HFF-Myc (cell line): ENCODE data around the gene TMEM208.
A peak's percentile ranks its signal among the peaks of the same experiment; 100 is the strongest.

ENCODE experiments used
- DNase-seq: peaks from one replicate; pipeline ENCODE4 v3.0.0-alpha.2; 2011; ENCODE audit warnings: low read depth; ENCODE audit errors: extremely low read depth
- H3K4me3 ChIP-seq: replicated peaks from 2 replicates; pipeline ENCODE4 v1.5.1; 2011; ENCODE audit warnings: low read depth, mild to moderate bottlenecking, control low read depth, low read length
- TF ChIP-seq, protein P1 (sequence below): IDR thresholded peaks from 2 replicates; pipeline ENCODE4 v1.5.1; 2012; ENCODE audit warnings: mild to moderate bottlenecking, low read depth, low read length, control low read depth; ENCODE audit errors: missing control alignments

TMEM208 gene

DNA sequence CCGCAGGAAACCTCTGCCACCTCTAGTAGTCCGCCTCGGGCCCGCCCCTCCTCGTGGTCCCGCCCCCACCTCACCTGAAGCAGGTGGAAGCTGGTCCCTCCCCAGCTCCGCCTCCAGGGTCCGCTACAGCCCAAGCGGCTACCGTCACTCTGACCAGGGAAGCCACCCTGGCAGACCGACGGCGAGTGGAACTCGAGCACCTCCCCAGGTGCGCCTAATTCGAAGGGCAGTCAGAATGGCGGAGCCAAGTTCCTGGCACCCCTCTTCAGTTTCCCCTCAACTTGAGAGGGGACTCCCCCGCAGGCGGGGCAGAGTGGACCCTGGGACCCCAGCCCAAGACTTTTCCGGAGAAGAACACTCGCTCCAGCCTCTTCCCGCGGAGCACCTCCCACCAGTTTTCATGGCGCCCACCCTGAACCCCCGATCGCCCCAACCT is 19.8 kb downstream of the TMEM208 start:
- TF ChIP-seq, protein P1, sequence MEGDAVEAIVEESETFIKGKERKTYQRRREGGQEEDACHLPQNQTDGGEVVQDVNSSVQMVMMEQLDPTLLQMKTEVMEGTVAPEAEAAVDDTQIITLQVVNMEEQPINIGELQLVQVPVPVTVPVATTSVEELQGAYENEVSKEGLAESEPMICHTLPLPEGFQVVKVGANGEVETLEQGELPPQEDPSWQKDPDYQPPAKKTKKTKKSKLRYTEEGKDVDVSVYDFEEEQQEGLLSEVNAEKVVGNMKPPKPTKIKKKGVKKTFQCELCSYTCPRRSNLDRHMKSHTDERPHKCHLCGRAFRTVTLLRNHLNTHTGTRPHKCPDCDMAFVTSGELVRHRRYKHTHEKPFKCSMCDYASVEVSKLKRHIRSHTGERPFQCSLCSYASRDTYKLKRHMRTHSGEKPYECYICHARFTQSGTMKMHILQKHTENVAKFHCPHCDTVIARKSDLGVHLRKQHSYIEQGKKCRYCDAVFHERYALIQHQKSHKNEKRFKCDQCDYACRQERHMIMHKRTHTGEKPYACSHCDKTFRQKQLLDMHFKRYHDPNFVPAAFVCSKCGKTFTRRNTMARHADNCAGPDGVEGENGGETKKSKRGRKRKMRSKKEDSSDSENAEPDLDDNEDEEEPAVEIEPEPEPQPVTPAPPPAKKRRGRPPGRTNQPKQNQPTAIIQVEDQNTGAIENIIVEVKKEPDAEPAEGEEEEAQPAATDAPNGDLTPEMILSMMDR, result no peak
- DNase-seq, result no peak
- peak overlapping the region; percentile 72 for H3K4me3 ChIP-seq

- DNase-seq, result peak; percentile 77
- peak within 1 kb of the TSS; percentile 72 for H3K4me3 ChIP-seq
- TF ChIP-seq, protein P1, result no peak
These were observed 20.5 kb downstream of the TMEM208 start, which contains the start of gene FHOD1 for GRCh38 chr16:67247192-67248072. Gene FHOD1, minus strand, starts transcription at chr16:67247481. Its CDS starts 71 bp downstream, at chr16:67247410.

DNA sequence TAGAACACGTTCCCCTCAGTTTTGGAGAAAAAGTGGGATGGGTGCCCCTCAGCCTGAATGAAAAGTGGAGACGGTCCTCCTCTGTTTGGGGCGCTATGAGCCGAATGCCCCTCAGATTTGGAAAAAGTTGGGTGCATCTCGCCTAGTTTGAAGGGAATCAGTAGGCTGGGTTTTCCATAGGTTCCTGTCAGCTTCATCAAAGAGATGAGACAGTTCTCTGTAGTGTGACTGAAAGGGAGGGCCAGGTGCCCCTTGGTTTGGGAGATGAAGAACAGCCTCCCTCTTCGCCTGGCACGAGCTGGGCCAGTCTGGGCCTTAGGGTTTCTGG is 21.1 kb downstream of the TMEM208 start:
- peak overlapping the region; percentile 72 for H3K4me3 ChIP-seq
- no peak for DNase-seq

DNA sequence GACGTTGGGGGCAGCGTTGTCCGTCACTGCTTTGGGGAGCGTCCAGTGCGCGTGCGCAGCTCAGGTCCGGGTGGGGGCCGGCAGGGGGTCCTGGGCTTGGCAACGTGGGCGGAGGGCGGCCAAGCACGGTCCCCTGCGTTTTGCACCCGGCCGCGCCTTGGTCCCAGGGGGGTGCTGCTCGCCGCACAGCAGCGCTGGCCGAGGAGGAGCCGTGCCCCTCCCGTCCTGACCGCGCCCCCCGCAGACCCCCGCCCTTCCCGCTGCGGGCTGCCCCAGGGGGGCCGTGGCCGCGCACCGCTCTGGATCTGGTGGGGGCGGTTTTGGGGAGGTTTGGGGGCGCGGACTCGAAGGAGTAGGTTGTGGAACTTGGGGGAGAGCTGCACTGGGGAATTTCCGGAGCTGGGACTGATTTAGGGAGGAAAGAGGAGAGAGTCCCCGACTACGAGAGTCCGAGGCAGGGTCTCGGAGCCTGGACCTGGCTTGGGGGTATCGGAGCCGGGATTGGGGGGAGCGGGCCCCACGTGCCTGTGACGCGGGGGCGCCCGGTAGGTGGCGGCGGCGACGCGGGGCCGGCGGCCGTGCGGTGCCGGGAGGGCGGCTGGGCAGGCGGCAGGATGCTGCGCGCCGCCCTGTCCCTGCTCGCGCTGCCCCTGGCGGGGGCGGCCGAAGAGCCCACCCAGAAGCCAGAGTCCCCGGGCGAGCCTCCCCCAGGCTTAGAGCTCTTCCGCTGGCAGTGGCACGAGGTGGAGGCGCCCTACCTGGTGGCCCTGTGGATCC is 21.7 kb downstream of the TMEM208 start, which contains the start of gene SLC9A5:
SLC9A5 (plus strand) TSS at position 579 of the 777 bp plus-strand sequence; CDS start at position 615, 36 bp downstream.
- peak within 1 kb of the TSS; percentile 72 for H3K4me3 ChIP-seq
- no peak for DNase-seq
- TF ChIP-seq, protein P1, result no peak

More for the DNA sequence above, 21.1 kb downstream of the TMEM208 start:
- TF ChIP-seq, protein P1, result no peak

DNA sequence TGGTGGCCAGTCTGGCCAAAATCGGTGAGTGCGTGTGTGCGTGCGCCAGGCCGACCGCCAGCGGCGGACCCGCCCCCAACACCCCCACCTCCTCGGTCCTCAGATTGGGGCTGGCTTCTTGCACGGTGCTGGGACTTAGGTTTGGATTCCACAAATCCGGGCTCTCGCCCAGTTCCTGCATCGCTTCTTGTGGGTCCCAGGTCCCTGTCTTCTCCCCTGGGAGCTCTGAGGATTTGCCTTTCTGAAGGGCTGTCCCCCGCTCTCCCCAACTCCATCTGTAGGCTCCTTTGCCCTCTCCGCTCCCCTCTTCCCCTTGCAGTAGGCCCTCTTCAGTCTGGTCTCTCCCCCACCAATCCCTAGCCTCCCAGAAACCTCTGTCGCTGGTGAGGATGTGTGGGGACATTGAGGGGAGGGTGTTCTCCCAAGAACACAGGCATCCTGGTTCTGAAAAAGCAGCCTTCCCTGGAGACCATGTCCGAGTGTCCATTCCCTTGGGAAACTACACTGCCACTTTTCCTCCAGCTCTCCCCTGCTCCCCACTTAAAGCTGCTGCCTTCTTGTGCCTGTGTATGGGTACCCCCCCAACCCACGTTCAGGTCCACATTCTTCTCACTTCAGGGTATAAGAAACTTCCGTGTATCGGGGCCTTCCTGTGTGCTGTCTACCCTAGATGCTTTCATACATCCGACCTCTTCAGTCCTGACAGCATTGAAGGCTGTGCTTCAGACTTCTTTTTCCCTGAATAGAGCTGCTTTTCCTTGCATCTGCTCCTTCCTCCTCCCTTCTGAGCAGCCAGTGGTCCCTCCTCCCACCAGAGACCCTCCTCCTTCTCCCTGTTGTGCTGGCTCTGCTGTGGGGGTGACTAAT is 22.5 kb downstream of the TMEM208 start:
- TF ChIP-seq, protein P1, result no peak
- H3K4me3 ChIP-seq, result peak overlapping the region; percentile 72
- DNase-seq, result no peak

GRCh38 chr16:67250045-67250327 is 23.1 kb downstream of the TMEM208 start:
- DNase-seq, result no peak
- H3K4me3 ChIP-seq, result peak overlapping the region; percentile 72; the same call in 1 of the 2 replicates
- TF ChIP-seq, protein P1, result no peak
